MV-4-11 (cell line): Measurements from ENCODE around the gene GNA12.

Experiments used
- DNase-seq: peaks from one replicate; lab custom pipeline; 2025; lab: John Stamatoyannopoulos, UW

GNA12 gene

GRCh38 chr7:2777898-2778535 is 66.1 kb downstream of the GNA12 start:
- DNase-seq: no peak

GRCh38 chr7:2776401-2776800 is 67.7 kb downstream of the GNA12 start:
- DNase-seq: no peak

- DNase-seq: no peak
These were observed 68.3 kb downstream of the GNA12 start for GRCh38 chr7:2775785-2776184.

- DNase-seq: no peak
These were observed 68.7 kb downstream of the GNA12 start for GRCh38 chr7:2775376-2775775.

- DNase-seq: peak; percentile 29
These were observed 69.2 kb downstream of the GNA12 start for GRCh38 chr7:2774935-2775334.

- DNase-seq: no peak
These were observed 69.8 kb downstream of the GNA12 start for GRCh38 chr7:2774280-2774679.

GRCh38 chr7:2773608-2774007 is 70.5 kb downstream of the GNA12 start:
- no peak for DNase-seq

- no peak for DNase-seq
These were observed 72.8 kb downstream of the GNA12 start for GRCh38 chr7:2771274-2771731.

- no peak for DNase-seq
These were observed 79.5 kb downstream of the GNA12 start for GRCh38 chr7:2764621-2765020.

GRCh38 chr7:2763597-2763996 is 80.5 kb downstream of the GNA12 start:
- no peak for DNase-seq

GRCh38 chr7:2761801-2762497 is 82.2 kb downstream of the GNA12 start:
- no peak for DNase-seq

- DNase-seq: no peak
These were observed 82.9 kb downstream of the GNA12 start for GRCh38 chr7:2761131-2761624.

- DNase-seq: peak; percentile 65
These were observed 83.8 kb downstream of the GNA12 start for GRCh38 chr7:2760098-2760889.

- DNase-seq: no peak
These were observed 84.4 kb downstream of the GNA12 start for GRCh38 chr7:2759736-2760097.

GRCh38 chr7:2758673-2759616 is 85.2 kb downstream of the GNA12 start:
- no peak for DNase-seq

- peak; percentile 90 for DNase-seq
These were observed 86.0 kb downstream of the GNA12 start for GRCh38 chr7:2757904-2758672.

GRCh38 chr7:2757361-2757903 is 86.7 kb downstream of the GNA12 start:
- DNase-seq: no peak

GRCh38 chr7:2755531-2755930 is 88.6 kb downstream of the GNA12 start:
- no peak for DNase-seq

GRCh38 chr7:2754912-2755311 is 89.2 kb downstream of the GNA12 start:
- no peak for DNase-seq

GRCh38 chr7:2754086-2754485 is 90.0 kb downstream of the GNA12 start:
- DNase-seq: no peak

- DNase-seq: no peak
These were observed 91.0 kb downstream of the GNA12 start for GRCh38 chr7:2753148-2753547.
